Mesendoderm (in vitro differentiated cells): Measurements from ENCODE around the gene JUN.
A peak's percentile ranks its signal among the peaks of the same experiment; 100 is the strongest.

Experiments
- DNase-seq: peaks from one replicate; pipeline ENCODE4 v3.0.0; 2013
- H2AK5ac ChIP-seq: 2 replicates; pipeline ENCODE4 v1.6.1; 2013; ENCODE audit warnings: low read length, inconsistent platforms
- H2BK120ac ChIP-seq: 2 replicates; pipeline ENCODE4 v1.6.1; 2013; ENCODE audit warnings: low read depth, mild to moderate bottlenecking, low read length, moderate library complexity, mixed read lengths
- H2BK15ac ChIP-seq: replicated peaks from 2 replicates; pipeline ENCODE4 v1.6.1; 2013; ENCODE audit warnings: low read depth, mild to moderate bottlenecking, moderate library complexity
- H2BK5ac ChIP-seq: 2 replicates; pipeline ENCODE4 v1.6.1; 2013; ENCODE audit warnings: low read length, inconsistent platforms
- H3K18ac ChIP-seq: 2 replicates; pipeline ENCODE4 v1.6.1; 2013; ENCODE audit warnings: mild to moderate bottlenecking, low read length, mixed read lengths
- H3K23ac ChIP-seq: one replicate; pipeline ENCODE4 v1.6.1; 2013; ENCODE audit warnings: low read length
- H3K27ac ChIP-seq: 2 replicates; pipeline ENCODE4 v1.5.1; 2013; ENCODE audit warnings: low read depth, mild to moderate bottlenecking, inconsistent platforms, low read length, moderate library complexity
- H3K27me3 ChIP-seq: 2 replicates; pipeline ENCODE4 v1.6.1; 2013; ENCODE audit warnings: low read length, control low read depth, mild to moderate bottlenecking, inconsistent platforms; ENCODE audit not compliant: insufficient read depth, poor library complexity
- H3K36me3 ChIP-seq: 2 replicates; pipeline ENCODE4 v1.6.1; 2013; ENCODE audit warnings: low read length, inconsistent platforms; ENCODE audit not compliant: control insufficient read depth, insufficient read depth
- H3K4ac ChIP-seq: one replicate; pipeline ENCODE4 v1.6.1; 2013; ENCODE audit warnings: low read depth, mild to moderate bottlenecking, low read length, moderate library complexity
- H3K4me1 ChIP-seq: 2 replicates; pipeline ENCODE4 v1.6.1; 2013; ENCODE audit warnings: low read depth, low read length, inconsistent platforms; ENCODE audit not compliant: control insufficient read depth
- H3K4me2 ChIP-seq: 2 replicates; pipeline ENCODE4 v1.6.1; 2013; ENCODE audit warnings: low read length
- H3K4me3 ChIP-seq: 2 replicates; pipeline ENCODE4 v1.5.1; 2013; ENCODE audit warnings: mild to moderate bottlenecking, low read length
- H3K56ac ChIP-seq: one replicate; pipeline ENCODE4 v1.6.1; 2013; ENCODE audit warnings: low read length
- H3K79me1 ChIP-seq: 2 replicates; pipeline ENCODE4 v1.6.1; 2013; ENCODE audit warnings: low read length, inconsistent platforms
- H3K79me2 ChIP-seq: 2 replicates; pipeline ENCODE4 v1.6.1; 2013; ENCODE audit warnings: mild to moderate bottlenecking, low read length; ENCODE audit not compliant: control insufficient read depth, insufficient read depth
- H3K9ac ChIP-seq: 2 replicates; pipeline ENCODE4 v1.6.1; 2013; ENCODE audit warnings: low read length, inconsistent platforms
- H4K5ac ChIP-seq: one replicate; pipeline ENCODE4 v1.6.1; 2013; ENCODE audit warnings: low read length
- H4K8ac ChIP-seq: one replicate; pipeline ENCODE4 v1.6.1; 2013; ENCODE audit warnings: low read depth, mild to moderate bottlenecking, control low read depth, low read length, moderate library complexity
- WGBS: extraction: QIAGEN DNeasy Blood & Tissue Kit; methylation state at CpG from one replicate; pipeline ENCODE4 v1.1.7; 2013; ENCODE audit warnings: low lambda C conversion rate, missing lambda C conversion rate; ENCODE audit not compliant: insufficient coverage; ENCODE audit errors: extremely low coverage; 5-methylcytosine and 5-hydroxymethylcytosine counted together

The JUN gene

GRCh38 chr1:58739856-58740466, 43.9 kb downstream of the JUN start:
- Histone ChIP-seq H2BK5ac (no peak overlapping the region), H4K8ac (no peak overlapping the region), H2BK15ac (peak overlapping the region; percentile 42), H3K27me3 (no peaks in the 10 kb centered on the region), H3K36me3 (no peaks in the 10 kb centered on the region), H3K27ac (no peak overlapping the region), H3K23ac (no peak overlapping the region), H3K18ac (no peak overlapping the region), H3K9ac (no peak overlapping the region), H3K56ac (no peak overlapping the region), H3K4ac (no peak overlapping the region), H4K5ac (no peak overlapping the region), H3K4me1 (no peaks in the 10 kb centered on the region), H3K79me2 (no peaks in the 10 kb centered on the region), H3K4me2 (no peak overlapping the region), H2BK120ac (no peak overlapping the region), H2AK5ac (no peak overlapping the region), H3K4me3 (no peak overlapping the region), H3K79me1 (no peaks in the 10 kb centered on the region)
- DNase-seq, result peak; percentile 53
- no CpG with 5 or more reads among the region's 3 CpGs for WGBS

- H3K79me1 ChIP-seq, result no peaks in the 10 kb centered on the region
- DNase-seq, result no peak
These were observed 45.0 kb downstream of the JUN start for GRCh38 chr1:58738876-58739275.

GRCh38 chr1:58735586-58735985, 48.3 kb downstream of the JUN start:
- no peak overlapping the region for H2AK5ac ChIP-seq
- H4K8ac ChIP-seq, result no peak overlapping the region
- no peaks in the 10 kb centered on the region for H3K27me3 ChIP-seq
- no peak overlapping the region for H3K4me3 ChIP-seq
- H3K36me3 ChIP-seq, result no peaks in the 10 kb centered on the region
- no peak overlapping the region for H3K9ac ChIP-seq
- WGBS, result no CpG with 5 or more reads among the region's 5 CpGs
- DNase-seq, result no peak
- no peak overlapping the region for H4K5ac ChIP-seq
- H3K79me2 ChIP-seq, result no peaks in the 10 kb centered on the region
- H3K18ac ChIP-seq, result no peak overlapping the region
- H3K56ac ChIP-seq, result peak overlapping the region; percentile 22
- no peak overlapping the region for H2BK15ac ChIP-seq
- H3K4me1 ChIP-seq, result no peaks in the 10 kb centered on the region
- H3K23ac ChIP-seq, result no peak overlapping the region
- H3K4me2 ChIP-seq, result no peak overlapping the region
- H3K79me1 ChIP-seq, result no peaks in the 10 kb centered on the region
- H2BK5ac ChIP-seq, result no peak overlapping the region
- no peak overlapping the region for H3K4ac ChIP-seq
- no peak overlapping the region for H2BK120ac ChIP-seq
- H3K27ac ChIP-seq, result no peak overlapping the region

More at GRCh38 chr1:58738876-58739275, 45.0 kb downstream of the JUN start:
- H3K4ac ChIP-seq, result no peak overlapping the region
- H3K36me3 ChIP-seq, result no peaks in the 10 kb centered on the region
- H3K4me3 ChIP-seq, result no peak overlapping the region
- no peak overlapping the region for H2BK120ac ChIP-seq
- H3K27me3 ChIP-seq, result no peaks in the 10 kb centered on the region
- H3K18ac ChIP-seq, result no peak overlapping the region
- no peaks in the 10 kb centered on the region for H3K4me1 ChIP-seq
- no CpG with 5 or more reads among the region's 3 CpGs for WGBS
- no peaks in the 10 kb centered on the region for H3K79me2 ChIP-seq
- no peak overlapping the region for H3K4me2 ChIP-seq
- no peak overlapping the region for H3K27ac ChIP-seq
- no peak overlapping the region for H3K23ac ChIP-seq
- no peak overlapping the region for H4K8ac ChIP-seq
- no peak overlapping the region for H2BK15ac ChIP-seq
- no peak overlapping the region for H4K5ac ChIP-seq
- H2AK5ac ChIP-seq, result peak overlapping the region; percentile 38
- H3K56ac ChIP-seq, result no peak overlapping the region
- no peak overlapping the region for H3K9ac ChIP-seq
- no peak overlapping the region for H2BK5ac ChIP-seq

- H3K4me3 ChIP-seq, result no peak overlapping the region
- H3K27me3 ChIP-seq, result no peaks in the 10 kb centered on the region
- H3K9ac ChIP-seq, result no peak overlapping the region
- no peak overlapping the region for H3K18ac ChIP-seq
- H3K23ac ChIP-seq, result no peak overlapping the region
- no peak overlapping the region for H2BK120ac ChIP-seq
- no peak overlapping the region for H2AK5ac ChIP-seq
- no peaks in the 10 kb centered on the region for H3K79me2 ChIP-seq
- H3K36me3 ChIP-seq, result no peaks in the 10 kb centered on the region
- no peak overlapping the region for H3K56ac ChIP-seq
- no CpG with 5 or more reads among the region's 2 CpGs for WGBS
- H3K27ac ChIP-seq, result no peak overlapping the region
- no peak overlapping the region for H2BK5ac ChIP-seq
- H3K4me1 ChIP-seq, result no peaks in the 10 kb centered on the region
- H4K5ac ChIP-seq, result no peak overlapping the region
- no peak for DNase-seq
- H2BK15ac ChIP-seq, result no peak overlapping the region
- H3K79me1 ChIP-seq, result no peaks in the 10 kb centered on the region
- no peak overlapping the region for H3K4me2 ChIP-seq
- no peak overlapping the region for H3K4ac ChIP-seq
- H4K8ac ChIP-seq, result no peak overlapping the region
These were observed 49.2 kb downstream of the JUN start for GRCh38 chr1:58734630-58735029.

- no peaks in the 10 kb centered on the region for H3K27me3 ChIP-seq
- no CpG with 5 or more reads among the region's 6 CpGs for WGBS
- H3K79me1 ChIP-seq, result no peaks in the 10 kb centered on the region
- no peak overlapping the region for H2BK15ac ChIP-seq
- H3K4me2 ChIP-seq, result no peak overlapping the region
- H3K36me3 ChIP-seq, result no peaks in the 10 kb centered on the region
- no peak overlapping the region for H4K5ac ChIP-seq
- H3K27ac ChIP-seq, result no peak overlapping the region
- no peak overlapping the region for H3K4ac ChIP-seq
- H4K8ac ChIP-seq, result no peak overlapping the region
- H2BK5ac ChIP-seq, result no peak overlapping the region
- no peaks in the 10 kb centered on the region for H3K4me1 ChIP-seq
- no peak overlapping the region for H2AK5ac ChIP-seq
- no peak overlapping the region for H3K9ac ChIP-seq
- no peak overlapping the region for H3K4me3 ChIP-seq
- DNase-seq, result no peak
- H3K56ac ChIP-seq, result no peak overlapping the region
- H3K18ac ChIP-seq, result no peak overlapping the region
- no peak overlapping the region for H2BK120ac ChIP-seq
- no peak overlapping the region for H3K23ac ChIP-seq
- no peaks in the 10 kb centered on the region for H3K79me2 ChIP-seq
These were observed 51.6 kb downstream of the JUN start for GRCh38 chr1:58732087-58732775.
